Activated naive CD8-positive, alpha-beta T cell treated with anti-CD3 and anti-CD28 coated beads, Interleukin-2, amount 50 U/mL, for 24 hours (primary cell): Measurements from ENCODE around the gene CACNA1D.
"Not testable (repeated sequence)": the region's sequence is repeated elsewhere in the genome, so short reads cannot be mapped to it uniquely, and the experiment has no call there.

Experiments
- ATAC-seq: fragments of 150-1000 bp; cut with Tn5 transposase; one replicate; pipeline ENCODE4 v1.10.0; 2021
- DNase-seq: peaks from one replicate; pipeline ENCODE4 v3.0.0; 2021
- H3K27ac Mint-ChIP-seq: one replicate; pipeline ENCODE4 v1.8.0; 2021; ENCODE audit warnings: mild to moderate bottlenecking, mixed read lengths
- H3K27me3 Mint-ChIP-seq: one replicate; pipeline ENCODE4 v1.8.0; 2021; ENCODE audit warnings: mixed read lengths
- H3K36me3 Mint-ChIP-seq: one replicate; pipeline ENCODE4 v1.8.0; 2021; ENCODE audit warnings: low read depth, mixed read lengths
- H3K4me1 Mint-ChIP-seq: one replicate; pipeline ENCODE4 v1.8.0; 2021; ENCODE audit warnings: mixed read lengths
- H3K4me3 Mint-ChIP-seq: one replicate; pipeline ENCODE4 v1.8.0; 2021; ENCODE audit warnings: mild to moderate bottlenecking, moderate library complexity, mixed read lengths
- H3K9me3 Mint-ChIP-seq: one replicate; pipeline ENCODE4 v1.8.0; 2021; ENCODE audit warnings: mixed read lengths

Gene CACNA1D

DNA sequence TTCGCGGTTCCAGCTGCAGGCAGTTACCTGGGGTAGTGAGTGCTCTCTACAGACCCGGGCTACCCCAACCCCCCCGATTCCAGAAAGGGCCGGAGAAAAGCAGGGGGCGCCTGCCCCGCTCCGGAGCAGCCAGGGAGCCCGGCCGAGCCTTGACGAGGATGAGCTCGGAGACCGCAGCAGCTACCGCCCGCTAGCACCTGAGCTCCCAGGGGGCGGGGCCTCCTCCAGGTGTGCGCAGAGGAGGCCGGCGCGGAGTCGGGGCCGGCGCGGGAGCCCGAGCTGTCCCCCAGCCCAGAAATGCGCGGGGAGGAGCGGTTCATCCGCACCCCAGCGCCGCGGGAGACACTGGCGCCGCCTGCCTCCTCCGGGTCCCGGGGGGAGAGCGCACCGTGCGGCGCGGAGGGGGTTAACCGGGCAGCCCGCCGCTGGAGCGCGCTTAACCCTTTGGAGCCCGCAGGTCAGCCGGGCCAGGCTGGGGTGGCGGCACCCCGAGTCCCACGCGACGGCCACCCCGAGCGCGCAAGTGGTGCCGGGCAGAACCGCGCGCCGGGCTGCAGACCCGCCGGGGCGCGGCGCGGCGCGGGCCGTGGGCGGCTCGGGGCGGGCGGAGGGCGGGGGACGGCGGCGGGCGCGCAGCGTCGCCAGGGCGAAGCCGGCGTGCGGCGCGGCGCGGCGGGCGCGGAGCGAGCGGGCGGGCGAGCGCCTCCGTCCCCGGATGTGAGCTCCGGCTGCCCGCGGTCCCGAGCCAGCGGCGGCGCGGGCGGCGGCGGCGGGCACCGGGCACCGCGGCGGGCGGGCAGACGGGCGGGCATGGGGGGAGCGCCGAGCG, at the start of gene CACNA1D:
Gene CACNA1D, plus strand, starts transcription at position 649 of the 829 bp plus-strand sequence. CDS start 556 bp downstream, outside the sequence.
- DNase-seq, result peak; percentile 15
- H3K36me3 Mint-ChIP-seq, result no peaks in the 10 kb centered on the region
- H3K27me3 Mint-ChIP-seq, result peaks cover 46% of the 10 kb centered on the region
- no peaks in the 10 kb centered on the region for H3K9me3 Mint-ChIP-seq
- H3K27ac Mint-ChIP-seq, result no peak within 1 kb of the TSS
- ATAC-seq, result peak; percentile 53
- H3K4me3 Mint-ChIP-seq, result peak within 1 kb of the TSS; percentile 40
- H3K4me1 Mint-ChIP-seq, result peaks cover 8% of the 10 kb centered on the region

DNA sequence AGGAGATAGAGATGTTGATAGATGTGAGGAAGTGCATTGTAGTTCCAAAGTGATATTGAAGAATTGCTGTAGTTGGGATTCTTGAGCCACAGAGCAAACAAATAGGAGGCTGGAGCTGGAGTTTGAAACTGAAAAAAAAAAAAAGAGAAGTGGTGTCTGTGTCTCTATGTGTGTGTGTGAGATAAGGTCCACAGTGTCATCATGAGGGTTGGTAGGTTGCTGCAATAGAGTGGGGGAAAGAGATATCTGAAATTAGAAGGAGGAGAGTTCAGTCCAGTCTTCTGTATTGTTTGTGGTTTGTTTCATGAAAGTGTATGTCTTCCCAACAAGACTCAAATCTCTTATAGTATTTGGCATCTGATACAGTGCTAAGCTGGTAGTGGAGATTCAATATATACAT, 37.3 kb upstream of the CACNA1D start:
- peaks cover 7% of the 10 kb centered on the region for H3K27me3 Mint-ChIP-seq
- no peaks in the 10 kb centered on the region for H3K9me3 Mint-ChIP-seq
- H3K27ac Mint-ChIP-seq, result no peak overlapping the region
- no peaks in the 10 kb centered on the region for H3K36me3 Mint-ChIP-seq
- H3K4me3 Mint-ChIP-seq, result no peak overlapping the region
- ATAC-seq (no peak), DNase-seq (no peak)
- H3K4me1 Mint-ChIP-seq, result no peaks in the 10 kb centered on the region

DNA sequence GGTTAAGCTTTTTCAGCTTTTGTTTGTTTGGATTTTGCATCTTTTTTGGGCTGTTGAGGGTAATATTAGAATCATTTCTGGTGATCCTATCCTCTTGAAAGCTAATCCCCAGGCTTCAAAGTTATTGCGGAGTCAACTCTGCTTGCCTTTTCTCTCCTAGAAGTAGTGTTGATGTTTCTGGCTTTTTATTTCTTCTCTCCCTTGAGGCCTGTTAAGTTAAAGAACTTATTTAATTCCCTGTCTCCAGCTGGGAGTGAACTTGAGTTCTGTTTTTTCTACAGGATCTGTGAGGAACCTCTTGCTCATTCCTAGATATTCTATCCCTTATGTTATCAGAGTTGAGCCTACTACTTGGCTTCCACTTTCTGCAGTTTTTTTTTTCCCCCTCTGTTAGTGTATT, 34.1 kb upstream of the CACNA1D start:
- Mint-ChIP-seq H3K4me3 (no peak overlapping the region), H3K27me3 (peaks cover 20% of the 10 kb centered on the region), H3K36me3 (no peaks in the 10 kb centered on the region), H3K9me3 (peaks cover 5% of the 10 kb centered on the region), H3K4me1 (no peaks in the 10 kb centered on the region), H3K27ac (no peak overlapping the region)
- DNase-seq (no peak), ATAC-seq (no peak)

DNA sequence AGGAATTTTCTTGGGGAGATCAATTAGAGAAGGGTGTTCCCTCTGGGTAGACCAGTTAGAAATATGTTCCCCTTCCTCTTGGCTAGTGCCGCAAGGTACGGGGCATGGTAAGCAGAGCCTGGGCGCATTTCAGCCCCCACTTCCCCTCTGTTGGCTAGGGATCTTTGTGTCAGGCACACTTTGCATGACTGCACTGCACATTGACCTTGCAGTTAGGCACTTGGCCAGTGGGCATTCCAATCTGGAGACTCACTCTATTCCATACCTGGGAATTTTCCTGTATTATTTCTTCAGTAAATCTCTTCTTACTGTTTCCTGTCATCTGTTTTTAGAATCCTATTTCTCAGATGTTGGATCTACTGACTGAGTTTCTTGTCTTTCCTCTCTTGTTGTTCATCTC, 30.0 kb upstream of the CACNA1D start:
- peaks cover 20% of the 10 kb centered on the region for H3K27me3 Mint-ChIP-seq
- H3K27ac Mint-ChIP-seq, result no peak overlapping the region
- no peaks in the 10 kb centered on the region for H3K36me3 Mint-ChIP-seq
- H3K9me3 Mint-ChIP-seq, result peaks cover 5% of the 10 kb centered on the region
- ATAC-seq (no peak), DNase-seq (no peak)
- no peak overlapping the region for H3K4me3 Mint-ChIP-seq
- H3K4me1 Mint-ChIP-seq, result no peaks in the 10 kb centered on the region

DNA sequence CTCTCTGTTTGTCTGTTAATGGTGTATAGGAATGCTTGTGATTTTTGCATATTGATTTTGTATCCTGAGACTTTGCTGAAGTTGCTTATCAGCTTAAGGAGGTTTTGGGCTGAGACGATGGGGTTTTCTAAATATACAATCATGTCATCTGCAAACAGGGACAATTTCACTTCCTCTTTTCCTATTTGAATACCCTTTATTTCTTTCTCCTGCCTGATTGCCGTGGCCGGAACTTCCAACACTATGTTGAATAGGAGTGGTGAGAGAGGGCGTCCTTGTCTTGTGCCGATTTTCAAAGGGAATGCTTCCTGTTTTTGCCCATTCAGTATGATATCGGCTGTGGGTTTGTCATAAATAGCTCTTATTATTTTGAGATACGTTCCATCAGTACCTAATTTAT, 24.7 kb upstream of the CACNA1D start:
- peaks cover 11% of the 10 kb centered on the region for H3K27me3 Mint-ChIP-seq
- not testable (repeated sequence) for DNase-seq, H3K36me3 Mint-ChIP-seq, ATAC-seq, H3K27ac Mint-ChIP-seq, H3K9me3 Mint-ChIP-seq, H3K4me3 Mint-ChIP-seq, H3K4me1 Mint-ChIP-seq

DNA sequence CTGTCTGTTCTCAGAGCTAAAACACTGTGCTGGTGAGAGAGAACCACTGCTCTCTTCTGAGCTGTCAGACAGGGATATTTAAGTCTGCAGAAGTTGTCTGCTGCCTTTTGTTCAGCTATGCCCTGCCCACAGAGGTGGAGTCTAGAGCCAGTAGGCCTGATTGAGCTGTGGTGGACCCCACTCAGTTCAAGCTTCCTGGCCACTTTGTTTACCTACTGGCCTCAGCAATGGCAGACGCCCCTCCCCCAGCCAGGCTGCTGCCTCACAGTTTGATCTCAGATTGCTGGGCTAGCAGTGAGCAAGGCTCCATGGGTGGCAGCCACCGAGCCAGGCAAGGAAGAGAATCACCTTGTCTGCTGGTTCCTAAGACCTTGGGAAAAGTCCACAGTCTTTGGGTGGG, 21.0 kb upstream of the CACNA1D start:
- no peak for DNase-seq
- no peak for ATAC-seq
- no peaks in the 10 kb centered on the region for H3K36me3 Mint-ChIP-seq
- peaks cover 20% of the 10 kb centered on the region for H3K27me3 Mint-ChIP-seq
- no peaks in the 10 kb centered on the region for H3K9me3 Mint-ChIP-seq
- no peak overlapping the region for H3K27ac Mint-ChIP-seq
- H3K4me3 Mint-ChIP-seq, result no peak overlapping the region
- no peaks in the 10 kb centered on the region for H3K4me1 Mint-ChIP-seq

DNA sequence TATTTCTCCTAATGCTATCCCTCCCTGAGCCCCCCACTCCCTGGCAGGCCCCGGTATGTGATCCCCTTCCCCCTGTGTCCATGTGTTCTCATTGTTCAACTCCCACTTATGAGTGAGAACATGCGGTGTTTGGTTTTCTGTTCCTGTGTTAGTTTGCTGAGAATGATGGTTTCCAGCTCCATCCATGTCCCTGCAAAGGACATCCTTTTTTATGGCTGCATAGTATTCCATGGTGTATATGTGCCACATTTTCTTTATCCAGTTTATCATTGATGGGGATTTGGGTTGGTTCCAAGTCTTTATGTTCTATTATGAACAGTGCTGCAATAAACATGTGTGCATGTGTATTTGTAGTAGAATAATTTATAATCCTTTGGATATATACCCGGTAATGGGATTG, 18.0 kb upstream of the CACNA1D start:
- not testable (repeated sequence) for H3K4me3 Mint-ChIP-seq, H3K4me1 Mint-ChIP-seq, ATAC-seq, H3K36me3 Mint-ChIP-seq, DNase-seq, H3K9me3 Mint-ChIP-seq, H3K27ac Mint-ChIP-seq
- H3K27me3 Mint-ChIP-seq, result peaks cover 26% of the 10 kb centered on the region

DNA sequence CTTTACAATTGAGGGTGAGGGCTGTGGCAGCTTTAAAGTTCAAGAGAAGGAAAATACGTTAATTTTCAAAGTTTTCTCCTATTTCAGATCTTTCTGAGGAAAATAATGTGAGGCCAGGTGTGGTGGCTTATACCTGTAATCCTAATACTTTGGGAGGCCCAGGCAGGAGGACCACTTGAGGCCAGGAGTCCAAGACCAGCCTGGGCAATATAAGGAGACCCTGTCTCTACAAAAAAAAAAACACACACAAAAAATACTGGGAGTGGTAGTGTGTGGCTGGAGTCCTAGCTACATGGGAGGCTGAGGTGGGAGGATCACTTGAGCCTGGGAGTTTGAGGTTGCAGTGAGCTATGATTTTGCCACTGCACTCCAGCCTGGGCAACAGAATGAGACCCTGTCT, 16.7 kb upstream of the CACNA1D start:
- H3K27ac Mint-ChIP-seq, DNase-seq, H3K4me3 Mint-ChIP-seq, H3K4me1 Mint-ChIP-seq, H3K36me3 Mint-ChIP-seq, ATAC-seq, H3K9me3 Mint-ChIP-seq: not testable (repeated sequence)
- peaks cover 25% of the 10 kb centered on the region for H3K27me3 Mint-ChIP-seq

DNA sequence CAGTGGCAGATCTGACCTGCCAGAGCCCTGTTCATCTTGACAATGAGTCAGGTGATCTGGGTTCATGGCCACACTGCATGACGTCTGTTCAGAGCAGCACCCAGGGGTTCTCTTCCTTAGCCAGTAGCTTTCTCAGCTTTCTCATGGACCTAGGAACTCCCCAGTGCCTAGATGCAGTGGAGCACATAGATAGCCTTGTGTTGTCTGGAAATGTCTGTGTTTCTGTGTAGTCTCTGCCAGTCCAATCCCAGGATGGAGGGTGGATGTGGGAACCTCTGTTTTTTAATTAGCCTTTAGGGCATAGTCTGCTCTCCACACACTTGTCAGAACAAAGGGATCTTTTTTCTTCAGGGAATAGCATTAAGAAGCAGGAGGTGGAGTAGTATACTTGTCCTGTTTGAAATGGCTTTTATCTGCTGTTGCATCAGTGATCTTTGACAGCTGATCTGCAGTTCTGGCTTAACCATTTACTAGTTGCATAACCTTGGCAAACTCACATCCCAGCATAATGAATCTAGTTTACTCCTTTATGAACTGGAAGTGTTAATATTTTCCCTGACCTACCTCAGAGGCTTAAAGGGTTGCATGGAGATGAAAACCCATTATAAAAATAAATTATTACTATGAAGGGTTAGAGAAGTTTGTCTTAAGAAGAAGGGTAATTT, 16.1 kb upstream of the CACNA1D start:
- Mint-ChIP-seq H3K27ac (no peak overlapping the region), H3K9me3 (no peaks in the 10 kb centered on the region), H3K4me3 (no peak overlapping the region), H3K36me3 (no peaks in the 10 kb centered on the region), H3K27me3 (peaks cover 25% of the 10 kb centered on the region), H3K4me1 (no peaks in the 10 kb centered on the region)
- DNase-seq, result no peak
- ATAC-seq, result no peak

DNA sequence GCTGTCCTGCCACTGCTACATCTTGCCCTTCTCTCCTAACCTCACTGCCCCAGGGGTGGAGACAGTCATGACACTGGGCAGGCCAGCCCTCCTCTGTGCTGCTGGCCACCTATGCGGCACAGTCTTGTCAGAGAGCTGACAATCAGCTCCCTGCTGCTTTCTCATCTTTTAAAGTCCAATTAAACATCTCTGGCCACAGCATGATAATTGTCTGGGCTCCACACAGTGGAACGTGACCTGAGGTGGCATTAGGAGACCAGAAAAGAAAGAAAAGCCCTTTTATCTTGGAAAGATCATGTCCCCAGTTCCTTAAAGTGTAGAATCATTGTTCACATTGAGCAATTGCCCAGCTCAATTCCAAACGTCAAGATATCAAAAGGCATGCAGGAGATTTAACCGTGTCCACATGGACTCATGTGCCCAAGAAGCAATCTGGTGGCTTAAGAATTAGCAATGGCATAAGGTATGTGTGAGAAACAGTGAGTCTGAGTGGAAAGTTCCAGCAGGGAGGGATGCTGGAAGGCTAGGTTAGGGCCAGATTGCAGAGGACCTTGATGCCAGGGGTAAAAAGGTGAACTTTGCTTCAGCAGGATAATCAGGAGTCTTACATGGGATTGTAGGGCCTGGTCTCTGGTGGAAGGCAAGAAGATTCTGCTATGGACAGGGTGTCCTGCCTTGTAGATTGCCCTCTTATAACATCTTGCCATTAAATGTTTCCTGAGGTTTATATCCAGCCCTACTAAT, 15.3 kb upstream of the CACNA1D start:
- ATAC-seq (no peak), DNase-seq (no peak)
- H3K4me3 Mint-ChIP-seq, result no peak overlapping the region
- H3K4me1 Mint-ChIP-seq, result no peaks in the 10 kb centered on the region
- no peaks in the 10 kb centered on the region for H3K9me3 Mint-ChIP-seq
- no peaks in the 10 kb centered on the region for H3K36me3 Mint-ChIP-seq
- no peak overlapping the region for H3K27ac Mint-ChIP-seq
- peaks cover 24% of the 10 kb centered on the region for H3K27me3 Mint-ChIP-seq

DNA sequence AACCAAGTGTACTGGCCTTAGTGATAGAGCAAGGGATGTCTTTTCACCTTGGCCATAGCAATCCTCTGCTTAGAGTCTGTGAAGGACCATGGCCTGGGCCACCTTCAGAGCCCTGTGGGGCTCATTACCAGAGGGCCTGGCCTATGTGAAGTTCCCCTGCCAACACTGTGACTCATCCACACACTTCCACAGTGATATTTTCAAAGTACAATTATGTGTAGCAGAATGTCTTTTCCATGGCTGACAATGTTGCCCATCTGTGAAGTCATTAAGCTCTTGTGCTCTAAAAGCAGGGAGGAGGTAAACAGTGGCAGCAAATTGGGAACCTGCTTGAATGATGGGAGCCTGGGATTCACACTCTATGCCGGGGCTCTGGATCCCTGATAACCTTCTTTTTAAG, 12.2 kb upstream of the CACNA1D start:
- ATAC-seq, result no peak
- Mint-ChIP-seq H3K27me3 (peaks cover 18% of the 10 kb centered on the region), H3K27ac (no peak overlapping the region)

DNA sequence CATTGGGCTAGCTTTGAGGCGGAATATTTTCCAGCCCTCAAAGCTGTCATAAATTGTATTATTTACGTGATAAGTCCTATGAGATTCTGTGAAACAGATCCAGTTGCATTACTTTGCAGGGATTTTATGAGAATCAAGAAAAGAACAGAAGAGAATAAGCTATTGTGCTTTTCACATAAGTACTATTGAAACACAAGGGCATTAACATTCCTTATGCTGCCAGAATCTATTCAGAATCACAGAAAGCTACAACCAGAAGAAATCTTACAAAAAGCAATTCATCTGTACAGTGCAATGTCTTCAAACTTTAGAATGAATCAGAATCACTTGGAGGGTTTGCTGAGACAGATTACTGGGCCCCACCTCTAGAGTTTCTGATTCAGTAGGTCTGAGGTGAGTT, 10.6 kb upstream of the CACNA1D start:
- no peak overlapping the region for H3K27ac Mint-ChIP-seq
- H3K9me3 Mint-ChIP-seq, result no peaks in the 10 kb centered on the region
- H3K4me1 Mint-ChIP-seq, result no peaks in the 10 kb centered on the region
- DNase-seq (no peak), ATAC-seq (no peak)
- peaks cover 12% of the 10 kb centered on the region for H3K27me3 Mint-ChIP-seq
- no peaks in the 10 kb centered on the region for H3K36me3 Mint-ChIP-seq
- H3K4me3 Mint-ChIP-seq, result no peak overlapping the region

More for the DNA sequence above, 12.2 kb upstream of the CACNA1D start:
- no peak overlapping the region for H3K4me3 Mint-ChIP-seq
- DNase-seq, result no peak
- no peaks in the 10 kb centered on the region for H3K36me3 Mint-ChIP-seq
- H3K9me3 Mint-ChIP-seq, result no peaks in the 10 kb centered on the region
- H3K4me1 Mint-ChIP-seq, result no peaks in the 10 kb centered on the region

DNA sequence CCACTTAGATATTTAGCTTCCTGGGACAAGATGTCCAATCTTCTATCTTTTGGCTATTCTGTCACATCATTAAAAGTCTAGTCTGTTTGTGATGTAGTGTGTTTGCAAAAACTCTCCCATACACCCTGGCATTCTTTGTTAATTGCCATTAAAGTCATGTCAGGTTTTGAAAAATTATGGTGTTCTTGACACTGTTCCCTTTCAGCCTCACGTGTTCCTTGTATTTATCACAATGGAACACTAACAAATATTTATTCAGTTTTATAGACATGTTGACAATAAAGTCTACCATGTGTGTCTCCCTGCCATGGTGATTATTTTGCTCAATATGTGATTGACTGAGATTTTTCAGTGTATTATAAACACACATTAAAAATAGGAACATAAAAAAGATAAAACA, 9.4 kb upstream of the CACNA1D start:
- ATAC-seq (no peak), DNase-seq (no peak)
- H3K27me3 Mint-ChIP-seq, result peaks cover 7% of the 10 kb centered on the region
- no peaks in the 10 kb centered on the region for H3K9me3 Mint-ChIP-seq
- H3K4me1 Mint-ChIP-seq, result no peaks in the 10 kb centered on the region
- H3K4me3 Mint-ChIP-seq, result no peak overlapping the region
- H3K36me3 Mint-ChIP-seq, result no peaks in the 10 kb centered on the region
- no peak overlapping the region for H3K27ac Mint-ChIP-seq

DNA sequence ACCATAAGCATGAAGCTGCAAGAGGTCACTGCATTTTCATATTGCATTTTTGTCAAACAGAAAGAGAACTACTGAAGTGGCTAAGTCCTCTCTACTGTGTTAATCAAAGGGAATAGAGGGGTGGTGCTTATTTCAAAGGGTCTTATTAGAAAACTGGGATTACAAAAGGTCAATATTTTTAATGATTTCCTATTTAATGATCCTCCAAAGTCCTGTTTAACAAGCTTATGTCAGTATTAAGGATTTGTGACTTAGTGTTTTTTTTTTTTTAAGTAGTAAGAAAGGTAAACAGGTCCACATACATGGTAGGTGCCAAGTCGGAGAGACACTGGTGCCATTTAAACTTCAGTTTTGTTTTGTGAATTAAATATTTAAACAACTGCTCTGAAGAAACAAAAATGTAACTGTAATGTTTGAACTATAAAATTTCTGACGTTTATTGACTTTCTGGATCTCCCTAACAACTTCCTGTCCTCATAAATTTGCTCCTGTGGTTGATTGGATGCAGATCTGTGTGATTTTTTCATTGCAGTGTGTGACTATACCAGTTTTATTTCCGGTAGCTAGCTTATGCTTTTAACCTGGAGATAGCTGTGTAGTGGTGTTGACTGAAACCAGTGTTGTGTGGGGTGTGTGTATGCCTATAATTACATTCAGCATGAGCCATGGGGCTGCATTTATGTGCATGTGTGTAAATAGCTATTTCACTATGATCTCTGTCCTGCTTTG, 8.6 kb upstream of the CACNA1D start:
- DNase-seq (no peak), ATAC-seq (no peak)
- no peaks in the 10 kb centered on the region for H3K4me1 Mint-ChIP-seq
- H3K4me3 Mint-ChIP-seq, result no peak overlapping the region
- peaks cover 6% of the 10 kb centered on the region for H3K27me3 Mint-ChIP-seq
- no peaks in the 10 kb centered on the region for H3K9me3 Mint-ChIP-seq
- H3K27ac Mint-ChIP-seq, result no peak overlapping the region
- H3K36me3 Mint-ChIP-seq, result no peaks in the 10 kb centered on the region
